ENCODE results near the gene FAM53B. TPM values are rescaled to one million over a fixed set of nuclear protein-coding genes. Genes with fewer than 3 reads are reported as not detected.

Gene FAM53B
- total RNA-seq, 1 experiment from 2014 or later = 18.3 TPM

GRCh38 chr10:124670849-124671248 lies 73.3 kb downstream of the FAM53B start:
- Histone ChIP-seq H3K4me1 (ENCODE audit: insufficient read depth, low read length, poor library complexity, severe bottlenecking) (peaks cover 28% of the 10 kb centered on the region), H3K36me3 (ENCODE audit: insufficient read depth, low read length, poor library complexity, severe bottlenecking) (no peaks in the 10 kb centered on the region), H3K27ac (ENCODE audit: low read depth, low read length, poor library complexity, severe bottlenecking) (peak overlapping the region; percentile 6), H3K9me3 (ENCODE audit: low read depth, low read length, poor library complexity, severe bottlenecking) (no peaks in the 10 kb centered on the region), H3K27me3 (replicated peaks; ENCODE audit: insufficient read depth, low read depth, low read length, poor library complexity) (no peaks in the 10 kb centered on the region), H3K4me3 (ENCODE audit: low read depth, low read length, poor library complexity, severe bottlenecking) (no peak overlapping the region)
- TF ChIP-seq EZH2 (IDR thresholded peaks at IDR 0.05; ENCODE audit: borderline replicate concordance, low read depth, low read length, poor library complexity, severe bottlenecking) = no peak
- TF ChIP-seq CTCF (conservative IDR thresholded peaks at IDR 0.05; ENCODE audit: low read depth, low read length) = no peak
- POLR2A ChIA-PET (ENCODE audit: low non-redundant PET) = no interaction called here
- CTCF ChIA-PET = no interaction called here
- no TSS peak for BruUV-seq (replicated peaks)
- intact Hi-C loops (cut with micrococcal nuclease; ENCODE audit: unreplicated experiment) = no loop called here
- DNase-seq (ENCODE audit: low spot score) = no peak

- Histone ChIP-seq H3K4me1 (ENCODE audit: insufficient read depth, low read length, poor library complexity, severe bottlenecking) (peaks cover 28% of the 10 kb centered on the region), H3K27me3 (replicated peaks; ENCODE audit: insufficient read depth, low read depth, low read length, poor library complexity) (no peaks in the 10 kb centered on the region), H3K27ac (ENCODE audit: low read depth, low read length, poor library complexity, severe bottlenecking) (no peak overlapping the region), H3K36me3 (ENCODE audit: insufficient read depth, low read length, poor library complexity, severe bottlenecking) (no peaks in the 10 kb centered on the region), H3K9me3 (ENCODE audit: low read depth, low read length, poor library complexity, severe bottlenecking) (no peaks in the 10 kb centered on the region), H3K4me3 (ENCODE audit: low read depth, low read length, poor library complexity, severe bottlenecking) (no peak overlapping the region)
- intact Hi-C loops (cut with micrococcal nuclease; ENCODE audit: unreplicated experiment) = no loop called here
- no peak for TF ChIP-seq EZH2 (IDR thresholded peaks at IDR 0.05; ENCODE audit: borderline replicate concordance, low read depth, low read length, poor library complexity, severe bottlenecking)
- no peak for TF ChIP-seq CTCF (conservative IDR thresholded peaks at IDR 0.05; ENCODE audit: low read depth, low read length)
- no TSS peak for BruUV-seq (replicated peaks)
- no peak for DNase-seq (ENCODE audit: low spot score)
- ChIA-PET CTCF (no interaction called here), POLR2A (ENCODE audit: low non-redundant PET) (no interaction called here)
Measured at GRCh38 chr10:124669824-124670654, 74.1 kb downstream of the FAM53B start.

GRCh38 chr10:124669141-124669823 lies 74.9 kb downstream of the FAM53B start:
- Histone ChIP-seq H3K4me3 (ENCODE audit: low read depth, low read length, poor library complexity, severe bottlenecking) (no peak overlapping the region), H3K36me3 (ENCODE audit: insufficient read depth, low read length, poor library complexity, severe bottlenecking) (no peaks in the 10 kb centered on the region), H3K4me1 (ENCODE audit: insufficient read depth, low read length, poor library complexity, severe bottlenecking) (peaks cover 28% of the 10 kb centered on the region), H3K27ac (ENCODE audit: low read depth, low read length, poor library complexity, severe bottlenecking) (no peak overlapping the region), H3K9me3 (ENCODE audit: low read depth, low read length, poor library complexity, severe bottlenecking) (no peaks in the 10 kb centered on the region), H3K27me3 (replicated peaks; ENCODE audit: insufficient read depth, low read depth, low read length, poor library complexity) (no peaks in the 10 kb centered on the region)
- no peak for DNase-seq (ENCODE audit: low spot score)
- intact Hi-C loops (cut with micrococcal nuclease; ENCODE audit: unreplicated experiment) = no loop called here
- CTCF ChIA-PET = no interaction called here
- TF ChIP-seq CTCF (conservative IDR thresholded peaks at IDR 0.05; ENCODE audit: low read depth, low read length) = no peak
- no peak for TF ChIP-seq EZH2 (IDR thresholded peaks at IDR 0.05; ENCODE audit: borderline replicate concordance, low read depth, low read length, poor library complexity, severe bottlenecking)
- POLR2A ChIA-PET (ENCODE audit: low non-redundant PET) = no interaction called here
- no TSS peak for BruUV-seq (replicated peaks)

Data from A673 (cell line).